ENCODE data around the gene ACAN.

GRCh38 chr15:88901508-88902220, 98.4 kb downstream of the ACAN start:
- TF ChIP-seq SMC3 (IDR thresholded peaks at IDR 0.05; ENCODE audit: low read depth, low read length) (no peak), RCOR1 (IDR thresholded peaks at IDR 0.05; ENCODE audit: low read length) (no peak), POLR2AphosphoS5 (IDR thresholded peaks at IDR 0.05; ENCODE audit: low read depth, low read length) (no peak), NRF1 (IDR thresholded peaks at IDR 0.05; ENCODE audit: low read depth, low read length) (no peak), REST (IDR thresholded peaks at IDR 0.05; ENCODE audit: low read depth, low read length) (no peak), CTCF (IDR thresholded peaks at IDR 0.05) (no peak)

Data from SK-N-SH (cell line).